ENCODE measurements around the gene TBC1D22A. TPM values are rescaled to one million over a fixed set of nuclear protein-coding genes. Genes with fewer than 3 reads are reported as not detected.

TBC1D22A gene
- total RNA-seq, 1 donor from 2014 or later, result 24.2 TPM

DNA sequence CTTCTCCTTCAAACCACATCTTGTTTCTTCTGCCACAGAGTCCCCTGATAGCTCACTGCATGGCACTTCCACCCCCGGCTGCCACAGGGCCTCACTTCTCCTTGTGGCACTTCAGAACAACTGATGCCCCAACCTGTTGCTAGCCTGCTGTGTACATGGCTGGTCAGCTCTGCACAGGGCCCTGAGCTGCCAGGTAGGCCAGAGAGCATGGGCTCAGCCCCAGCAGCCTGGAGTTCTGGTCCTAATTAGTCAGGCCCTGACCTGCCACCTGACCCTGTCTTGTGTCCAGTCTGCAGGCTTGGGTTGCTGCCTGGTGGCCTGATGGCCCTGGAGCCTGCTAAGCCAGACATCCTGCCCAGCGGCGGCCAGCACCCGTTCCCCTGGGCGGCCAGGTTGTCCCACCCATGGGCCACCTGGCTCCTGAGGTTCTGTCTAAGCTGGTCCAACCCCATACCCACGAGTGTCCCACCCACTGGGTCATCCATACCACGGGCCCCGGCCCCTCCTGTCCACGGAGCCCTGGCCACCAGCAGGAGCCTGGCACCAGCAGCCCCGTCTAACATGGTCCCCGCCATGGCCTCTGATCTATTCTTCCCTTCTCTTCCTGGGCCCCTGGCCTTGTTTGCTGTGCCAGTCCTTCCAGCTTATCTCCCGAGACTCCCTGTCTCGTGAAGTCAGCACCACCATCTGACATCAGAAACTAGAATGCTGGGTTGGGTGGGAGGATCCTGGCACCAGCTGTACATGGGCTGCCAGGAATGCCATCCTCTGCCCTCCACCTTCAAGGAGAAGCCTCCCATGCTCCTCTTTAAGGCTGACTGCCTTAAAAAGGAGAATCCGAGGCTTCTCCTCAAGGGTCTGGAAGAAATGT, 21.3 kb upstream of the TBC1D22A start:
- no peak for FAIRE-seq
- peak overlapping the region; percentile 80 for H3K27ac Mint-ChIP-seq (ENCODE audit: unreplicated experiment)

GRCh38 chr22:46741974-46742519, 20.4 kb upstream of the TBC1D22A start:
- peaks cover 14% of the 10 kb centered on the region for H3K79me2 ChIP-seq (ENCODE audit: insufficient read depth, low read length)
- H3K27me3 Mint-ChIP-seq (ENCODE audit: low read depth, unreplicated experiment), result peaks cover 11% of the 10 kb centered on the region
- H3K4me3 ChIP-seq (ENCODE audit: insufficient read depth, low read depth, low read length), result no peak overlapping the region
- no peak overlapping the region for H2AFZ ChIP-seq (ENCODE audit: low read depth, low read length)
- H3K36me3 Mint-ChIP-seq (ENCODE audit: low read depth, unreplicated experiment), result no peaks in the 10 kb centered on the region
- H4K20me1 ChIP-seq (ENCODE audit: insufficient read depth, low read length), result peaks cover 4% of the 10 kb centered on the region
- H3K4me1 ChIP-seq (ENCODE audit: insufficient read depth, low read length), result peaks cover 11% of the 10 kb centered on the region
- peaks cover 2% of the 10 kb centered on the region for H3K4me1 Mint-ChIP-seq (ENCODE audit: low read depth, unreplicated experiment)
- H3K27ac Mint-ChIP-seq (ENCODE audit: unreplicated experiment), result no peak overlapping the region
- no peaks in the 10 kb centered on the region for H3K27me3 ChIP-seq (ENCODE audit: insufficient read depth, low read length)
- no peak overlapping the region for H3K4me3 Mint-ChIP-seq (ENCODE audit: unreplicated experiment)
- no peak overlapping the region for H3K9ac ChIP-seq (ENCODE audit: low read length)
- H3K27ac ChIP-seq (ENCODE audit: low read depth, low read length), result no peak overlapping the region
- no peaks in the 10 kb centered on the region for H3K9me3 Mint-ChIP-seq (ENCODE audit: unreplicated experiment)
- no peaks in the 10 kb centered on the region for H3K9me3 ChIP-seq (ENCODE audit: insufficient read depth, low read depth, low read length)
- DNase-seq (ENCODE audit: low read depth), result no peak
- FAIRE-seq, result no peak
- no peaks in the 10 kb centered on the region for H3K36me3 ChIP-seq (ENCODE audit: insufficient read depth, low read length)
- no peak overlapping the region for H3K4me2 ChIP-seq (ENCODE audit: low read length)
- TF ChIP-seq, protein P1, sequence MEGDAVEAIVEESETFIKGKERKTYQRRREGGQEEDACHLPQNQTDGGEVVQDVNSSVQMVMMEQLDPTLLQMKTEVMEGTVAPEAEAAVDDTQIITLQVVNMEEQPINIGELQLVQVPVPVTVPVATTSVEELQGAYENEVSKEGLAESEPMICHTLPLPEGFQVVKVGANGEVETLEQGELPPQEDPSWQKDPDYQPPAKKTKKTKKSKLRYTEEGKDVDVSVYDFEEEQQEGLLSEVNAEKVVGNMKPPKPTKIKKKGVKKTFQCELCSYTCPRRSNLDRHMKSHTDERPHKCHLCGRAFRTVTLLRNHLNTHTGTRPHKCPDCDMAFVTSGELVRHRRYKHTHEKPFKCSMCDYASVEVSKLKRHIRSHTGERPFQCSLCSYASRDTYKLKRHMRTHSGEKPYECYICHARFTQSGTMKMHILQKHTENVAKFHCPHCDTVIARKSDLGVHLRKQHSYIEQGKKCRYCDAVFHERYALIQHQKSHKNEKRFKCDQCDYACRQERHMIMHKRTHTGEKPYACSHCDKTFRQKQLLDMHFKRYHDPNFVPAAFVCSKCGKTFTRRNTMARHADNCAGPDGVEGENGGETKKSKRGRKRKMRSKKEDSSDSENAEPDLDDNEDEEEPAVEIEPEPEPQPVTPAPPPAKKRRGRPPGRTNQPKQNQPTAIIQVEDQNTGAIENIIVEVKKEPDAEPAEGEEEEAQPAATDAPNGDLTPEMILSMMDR (IDR thresholded peaks at IDR 0.05; ENCODE audit: insufficient read depth, low read depth, low read length), result no peak
- no peak for TF ChIP-seq EZH2 (IDR thresholded peaks at IDR 0.05; ENCODE audit: insufficient read depth, low read length)

More for the DNA sequence above, 21.3 kb upstream of the TBC1D22A start:
- peaks cover 2% of the 10 kb centered on the region for H3K27me3 Mint-ChIP-seq (ENCODE audit: low read depth, unreplicated experiment)
- peaks cover 2% of the 10 kb centered on the region for H3K36me3 Mint-ChIP-seq (ENCODE audit: low read depth, unreplicated experiment)
- H3K4me3 Mint-ChIP-seq (ENCODE audit: unreplicated experiment), result no peak overlapping the region
- H2AFZ ChIP-seq (ENCODE audit: low read depth, low read length), result no peak overlapping the region
- peaks cover 23% of the 10 kb centered on the region for H3K79me2 ChIP-seq (ENCODE audit: insufficient read depth, low read length)
- H3K36me3 ChIP-seq (ENCODE audit: insufficient read depth, low read length), result no peaks in the 10 kb centered on the region
- no peaks in the 10 kb centered on the region for H3K9me3 ChIP-seq (ENCODE audit: insufficient read depth, low read depth, low read length)
- H3K9me3 Mint-ChIP-seq (ENCODE audit: unreplicated experiment), result no peaks in the 10 kb centered on the region
- H3K27me3 ChIP-seq (ENCODE audit: insufficient read depth, low read length), result no peaks in the 10 kb centered on the region
- peaks cover 13% of the 10 kb centered on the region for H4K20me1 ChIP-seq (ENCODE audit: insufficient read depth, low read length)
- H3K27ac ChIP-seq (ENCODE audit: low read depth, low read length), result no peak overlapping the region
- peaks cover 6% of the 10 kb centered on the region for H3K4me1 Mint-ChIP-seq (ENCODE audit: low read depth, unreplicated experiment)
- peaks cover 19% of the 10 kb centered on the region for H3K4me1 ChIP-seq (ENCODE audit: insufficient read depth, low read length)
- no peak overlapping the region for H3K9ac ChIP-seq (ENCODE audit: low read length)
- no peak for DNase-seq (ENCODE audit: low read depth)
- H3K4me2 ChIP-seq (ENCODE audit: low read length), result no peak overlapping the region
- TF ChIP-seq EZH2 (IDR thresholded peaks at IDR 0.05; ENCODE audit: insufficient read depth, low read length), result no peak
- TF ChIP-seq, protein P1 (IDR thresholded peaks at IDR 0.05; ENCODE audit: insufficient read depth, low read depth, low read length), result no peak
- H3K4me3 ChIP-seq (ENCODE audit: insufficient read depth, low read depth, low read length), result no peak overlapping the region

Data from astrocyte (in vitro differentiated cells and primary cell).